ENCODE results near the gene PZP.

PZP gene

GRCh38 chr12:9104087-9104486 lies 104.1 kb downstream of the PZP start:
- no peak for DNase-seq (ENCODE audit: low read depth)

GRCh38 chr12:9103050-9103849 lies 104.9 kb downstream of the PZP start:
- DNase-seq (ENCODE audit: low read depth), result no peak

- no peak for DNase-seq (ENCODE audit: low read depth)
These were observed 107.0 kb downstream of the PZP start for GRCh38 chr12:9101018-9101687.

GRCh38 chr12:9099552-9100190 lies 108.5 kb downstream of the PZP start:
- no peak for DNase-seq (ENCODE audit: low read depth)

Data from stimulated activated CD8-positive, alpha-beta memory T cell treated with anti-CD3 and anti-CD28 coated beads, Interleukin-12 subunit alpha, Interleukin-12 subunit beta, amount 100 ng/mL, for 4 hours (primary cell).